ENCODE measurements around the gene PAK1. TPM values are rescaled to one million over a fixed set of nuclear protein-coding genes. Genes with fewer than 3 reads are reported as not detected.

Gene PAK1
- polyA plus RNA-seq, 1 donor (not counting 4 experiments of a cell fraction or from before 2014, with no cell fraction given): 78.2 TPM

DNA sequence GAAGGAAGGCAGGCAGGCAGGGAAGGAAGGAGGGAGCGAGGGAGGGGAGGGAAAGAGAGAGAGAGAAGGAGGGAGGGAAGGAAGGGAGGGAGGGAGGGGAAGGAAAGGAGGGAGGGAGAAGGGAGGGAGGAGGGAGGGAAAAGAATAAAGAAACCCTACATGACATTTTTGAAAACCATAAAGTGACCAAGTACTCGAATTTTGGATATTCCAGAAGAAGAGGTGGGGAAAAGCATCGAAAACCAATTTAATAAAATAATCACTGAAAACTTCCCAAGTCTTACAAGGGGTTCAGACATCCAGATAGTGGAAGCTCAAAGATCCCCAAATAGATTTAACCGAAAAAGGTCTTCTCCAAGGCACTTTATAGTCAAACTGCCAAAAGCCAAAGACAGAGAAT lies 184.2 kb downstream of the PAK1 start:
- Histone ChIP-seq H3K27me3 (ENCODE audit: control insufficient read depth, extremely low read depth, insufficient read depth, low read length) (no peaks in the 10 kb centered on the region), H3K27ac (ENCODE audit: control insufficient read depth, insufficient read depth, low read length) (no peak overlapping the region), H2AFZ (ENCODE audit: control insufficient read depth, low read length) (no peak overlapping the region), H3K4me3 (ENCODE audit: control insufficient read depth in 2 of 3, extremely low read depth in 1 of 3, insufficient read depth in 2 of 3, low read depth in 1 of 3, low read length in 3 of 3) (no peak overlapping the region), H3K9me3 (ENCODE audit: control insufficient read depth, low read depth, low read length) (no peaks in the 10 kb centered on the region), H3K79me2 (ENCODE audit: control insufficient read depth, insufficient read depth, low read length) (no peaks in the 10 kb centered on the region), H3K36me3 (ENCODE audit: control insufficient read depth in 2 of 2, extremely low read depth in 1 of 2, insufficient read depth in 2 of 2, low read length in 2 of 2) (no peaks in the 10 kb centered on the region), H4K20me1 (ENCODE audit: control insufficient read depth, extremely low read depth, insufficient read depth, low read length) (no peaks in the 10 kb centered on the region), H3K9ac (ENCODE audit: control insufficient read depth, extremely low read depth, insufficient read depth, low read length) (no peak overlapping the region), H3K4me1 (ENCODE audit: control insufficient read depth, extremely low read depth, insufficient read depth, low read length) (peaks cover 11% of the 10 kb centered on the region), H3K9me1 (ENCODE audit: control insufficient read depth, extremely low read depth, insufficient read depth, low read length) (no peaks in the 10 kb centered on the region), H3K4me2 (ENCODE audit: control insufficient read depth, extremely low read depth, insufficient read depth, low read depth, low read length) (no peak overlapping the region)
- no peak for TF ChIP-seq CTCF (optimal IDR thresholded peaks at IDR 0.05 in 1 of 3, IDR thresholded peaks at IDR 0.05 in 1 of 3, conservative IDR thresholded peaks at IDR 0.05 in 1 of 3; ENCODE audit: extremely low read depth in 1 of 3, insufficient read depth in 2 of 3, low read length in 3 of 3)
- TF ChIP-seq EZH2 (IDR thresholded peaks at IDR 0.05; ENCODE audit: low read length): no peak
- dilution Hi-C loops (cut with MboI; ENCODE audit: extremely low pct_ligation_motif_present, low sequenced_read_pairs): no loop called here
- DNase-seq (ENCODE audit: low read depth, low spot score) (no peak), FAIRE-seq (no peak)

GRCh38 chr11:77287615-77288273 lies 186.2 kb downstream of the PAK1 start:
- no peaks in the 10 kb centered on the region for H3K9me3 ChIP-seq (ENCODE audit: control insufficient read depth, low read depth, low read length)
- TF ChIP-seq CTCF (optimal IDR thresholded peaks at IDR 0.05 in 1 of 3, IDR thresholded peaks at IDR 0.05 in 1 of 3, conservative IDR thresholded peaks at IDR 0.05 in 1 of 3; ENCODE audit: extremely low read depth in 1 of 3, insufficient read depth in 2 of 3, low read length in 3 of 3) (no peak), EZH2 (IDR thresholded peaks at IDR 0.05; ENCODE audit: low read length) (no peak)
- dilution Hi-C loops (cut with MboI; ENCODE audit: extremely low pct_ligation_motif_present, low sequenced_read_pairs): no loop called here
- no peak overlapping the region for H2AFZ ChIP-seq (ENCODE audit: control insufficient read depth, low read length)
- peaks cover 11% of the 10 kb centered on the region for H3K4me1 ChIP-seq (ENCODE audit: control insufficient read depth, extremely low read depth, insufficient read depth, low read length)
- H3K9ac ChIP-seq (ENCODE audit: control insufficient read depth, extremely low read depth, insufficient read depth, low read length): no peak overlapping the region
- H3K79me2 ChIP-seq (ENCODE audit: control insufficient read depth, insufficient read depth, low read length): no peaks in the 10 kb centered on the region
- FAIRE-seq (peak; percentile 97), DNase-seq (ENCODE audit: low read depth, low spot score) (no peak)
- no peaks in the 10 kb centered on the region for H3K9me1 ChIP-seq (ENCODE audit: control insufficient read depth, extremely low read depth, insufficient read depth, low read length)
- H3K4me2 ChIP-seq (ENCODE audit: control insufficient read depth, extremely low read depth, insufficient read depth, low read depth, low read length): peak overlapping the region; percentile 48
- H4K20me1 ChIP-seq (ENCODE audit: control insufficient read depth, extremely low read depth, insufficient read depth, low read length): no peaks in the 10 kb centered on the region
- no peaks in the 10 kb centered on the region for H3K27me3 ChIP-seq (ENCODE audit: control insufficient read depth, extremely low read depth, insufficient read depth, low read length)
- H3K27ac ChIP-seq (ENCODE audit: control insufficient read depth, insufficient read depth, low read length): peak overlapping the region; percentile 10
- no peak overlapping the region for H3K4me3 ChIP-seq (ENCODE audit: control insufficient read depth in 2 of 3, extremely low read depth in 1 of 3, insufficient read depth in 2 of 3, low read depth in 1 of 3, low read length in 3 of 3)
- H3K36me3 ChIP-seq (ENCODE audit: control insufficient read depth in 2 of 2, extremely low read depth in 1 of 2, insufficient read depth in 2 of 2, low read length in 2 of 2): no peaks in the 10 kb centered on the region
